Jurkat, Clone E6-1 (cell line): ENCODE data around the gene BTG3.

Source experiments
- DNase-seq: peaks from one replicate; pipeline ENCODE4 v3.0.0-alpha.2; 2011; ENCODE audit warnings: low read depth, low spot score
- H3K4me3 ChIP-seq: 2 replicates; pipeline ENCODE4 v1.5.1; 2011; ENCODE audit warnings: mild to moderate bottlenecking, low read length, control low read depth, moderate library complexity

BTG3 gene

GRCh38 chr21:17598437-17598836 is 14.3 kb downstream of the BTG3 start:
- no peak overlapping the region for H3K4me3 ChIP-seq
- DNase-seq, result no peak

- no peak for DNase-seq
- no peak overlapping the region for H3K4me3 ChIP-seq
Observed at GRCh38 chr21:17597680-17598079, 15.0 kb downstream of the BTG3 start.

- H3K4me3 ChIP-seq, result no peak overlapping the region
- DNase-seq, result no peak
Observed at GRCh38 chr21:17590430-17590829, 22.3 kb downstream of the BTG3 start.

GRCh38 chr21:17585875-17586450 is 26.7 kb downstream of the BTG3 start:
- DNase-seq, result peak; percentile 42
- no peak overlapping the region for H3K4me3 ChIP-seq

GRCh38 chr21:17583898-17584297 is 28.8 kb downstream of the BTG3 start:
- no peak for DNase-seq
- H3K4me3 ChIP-seq, result no peak overlapping the region

GRCh38 chr21:17580319-17580718 is 32.4 kb downstream of the BTG3 start:
- no peak for DNase-seq
- H3K4me3 ChIP-seq, result no peak overlapping the region

- H3K4me3 ChIP-seq, result no peak overlapping the region
- DNase-seq, result no peak
Observed at GRCh38 chr21:17578876-17579275, 33.8 kb downstream of the BTG3 start.

- DNase-seq, result no peak
- no peak overlapping the region for H3K4me3 ChIP-seq
Observed at GRCh38 chr21:17578162-17578561, 34.5 kb downstream of the BTG3 start.

- H3K4me3 ChIP-seq, result no peak overlapping the region
- DNase-seq, result no peak
Observed at GRCh38 chr21:17577701-17578100, 35.0 kb downstream of the BTG3 start.

GRCh38 chr21:17576080-17576835 is 36.4 kb downstream of the BTG3 start:
- no peak overlapping the region for H3K4me3 ChIP-seq
- no peak for DNase-seq

- no peak for DNase-seq
- no peak overlapping the region for H3K4me3 ChIP-seq
Observed at GRCh38 chr21:17575076-17575475, 37.6 kb downstream of the BTG3 start.

GRCh38 chr21:17572431-17572830 is 40.3 kb downstream of the BTG3 start:
- no peak overlapping the region for H3K4me3 ChIP-seq
- DNase-seq, result no peak

GRCh38 chr21:17570786-17571185 is 41.9 kb downstream of the BTG3 start:
- no peak for DNase-seq

GRCh38 chr21:17560377-17561025 is 52.2 kb downstream of the BTG3 start:
- no peak overlapping the region for H3K4me3 ChIP-seq
- no peak for DNase-seq

More at GRCh38 chr21:17570786-17571185, 41.9 kb downstream of the BTG3 start:
- no peak overlapping the region for H3K4me3 ChIP-seq

GRCh38 chr21:17554679-17555465 is 57.8 kb downstream of the BTG3 start:
- no peak overlapping the region for H3K4me3 ChIP-seq
- no peak for DNase-seq

GRCh38 chr21:17554120-17554519 is 58.6 kb downstream of the BTG3 start:
- DNase-seq, result no peak
- H3K4me3 ChIP-seq, result no peak overlapping the region

- no peak for DNase-seq
- no peak overlapping the region for H3K4me3 ChIP-seq
Observed at GRCh38 chr21:17552410-17552809, 60.3 kb downstream of the BTG3 start.

- DNase-seq, result no peak
- no peak overlapping the region for H3K4me3 ChIP-seq
Observed at GRCh38 chr21:17550671-17551308, 61.9 kb downstream of the BTG3 start.

GRCh38 chr21:17548262-17548661 is 64.4 kb downstream of the BTG3 start:
- DNase-seq, result no peak
- H3K4me3 ChIP-seq, result no peak overlapping the region
